HG02943 (cell line): ENCODE results near the gene RAPH1.
"Not testable (repeated sequence)": the region's sequence is repeated elsewhere in the genome, so short reads cannot be mapped to it uniquely, and the experiment has no call there.

Experiments used
- ATAC-seq: cut with Tn5 transposase; IDR thresholded peaks from one replicate; pipeline ENCODE4 v1.9.1; 2021; ENCODE audit warnings: mild to moderate bottlenecking, low read depth, moderate library complexity; ENCODE audit not compliant: unreplicated experiment

RAPH1 gene

DNA sequence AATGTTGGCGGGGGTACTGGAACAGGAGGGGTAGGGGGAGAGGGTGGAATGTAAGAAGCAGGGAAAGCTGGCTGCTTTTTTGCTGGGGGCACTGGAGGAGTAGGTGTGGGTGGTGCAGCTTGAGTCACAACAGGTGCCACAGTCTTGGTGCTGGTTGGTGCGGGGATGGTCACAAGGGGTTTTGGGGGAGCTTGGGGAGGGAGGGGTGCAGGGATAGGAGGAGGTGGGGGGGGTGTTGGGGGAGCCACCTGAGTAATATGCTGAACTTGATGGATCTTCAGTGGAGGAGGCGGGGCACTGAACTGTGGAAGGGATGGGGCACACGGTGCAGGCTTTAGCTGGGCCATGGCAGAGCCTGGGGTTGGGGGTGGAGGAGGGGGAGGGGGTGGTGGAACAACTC, 94.4 kb downstream of the RAPH1 start:
- ATAC-seq = no peak

GRCh38 chr2:203438528-203438927, 96.6 kb downstream of the RAPH1 start:
- ATAC-seq = no peak

DNA sequence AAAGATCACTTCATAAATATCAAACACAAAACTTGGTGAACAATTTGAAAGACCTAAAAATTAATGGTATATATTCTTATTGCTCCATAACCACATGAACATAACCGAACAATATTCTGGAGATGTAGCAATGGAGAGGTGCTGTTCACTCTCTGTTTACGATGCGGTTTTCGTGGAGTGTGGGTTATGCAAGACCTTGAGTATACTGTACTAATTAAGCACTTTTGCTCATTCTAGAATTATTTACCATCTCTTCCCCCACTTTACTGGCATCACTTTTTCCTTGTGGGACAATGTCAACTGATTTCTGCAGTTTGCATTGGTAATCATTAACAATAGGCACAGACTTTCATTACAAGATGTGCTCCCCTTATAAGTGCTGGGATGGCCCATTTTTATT, 97.6 kb downstream of the RAPH1 start:
- ATAC-seq = no peak

DNA sequence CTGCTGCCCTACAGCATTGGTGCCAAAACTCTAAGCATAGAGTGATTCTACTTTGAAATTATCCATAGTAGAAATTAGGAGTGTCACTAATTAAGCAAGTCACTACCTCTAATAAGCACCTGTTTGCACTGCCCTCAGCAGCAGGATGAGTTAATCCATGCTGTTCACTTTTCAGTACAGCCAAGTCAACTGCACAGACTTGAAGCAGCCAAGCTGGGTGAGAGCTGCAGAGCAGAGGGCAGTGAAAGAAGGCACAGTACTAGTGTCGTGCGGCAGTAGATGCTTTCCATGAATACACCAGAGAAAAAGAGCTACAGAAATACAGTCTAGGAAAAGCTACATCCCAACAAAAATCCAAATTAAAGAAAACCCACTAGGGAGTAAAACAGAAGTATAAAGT, 98.6 kb downstream of the RAPH1 start:
- ATAC-seq = no peak

- ATAC-seq = no peak
Measured at GRCh38 chr2:203432811-203433210, 102.3 kb downstream of the RAPH1 start.

DNA sequence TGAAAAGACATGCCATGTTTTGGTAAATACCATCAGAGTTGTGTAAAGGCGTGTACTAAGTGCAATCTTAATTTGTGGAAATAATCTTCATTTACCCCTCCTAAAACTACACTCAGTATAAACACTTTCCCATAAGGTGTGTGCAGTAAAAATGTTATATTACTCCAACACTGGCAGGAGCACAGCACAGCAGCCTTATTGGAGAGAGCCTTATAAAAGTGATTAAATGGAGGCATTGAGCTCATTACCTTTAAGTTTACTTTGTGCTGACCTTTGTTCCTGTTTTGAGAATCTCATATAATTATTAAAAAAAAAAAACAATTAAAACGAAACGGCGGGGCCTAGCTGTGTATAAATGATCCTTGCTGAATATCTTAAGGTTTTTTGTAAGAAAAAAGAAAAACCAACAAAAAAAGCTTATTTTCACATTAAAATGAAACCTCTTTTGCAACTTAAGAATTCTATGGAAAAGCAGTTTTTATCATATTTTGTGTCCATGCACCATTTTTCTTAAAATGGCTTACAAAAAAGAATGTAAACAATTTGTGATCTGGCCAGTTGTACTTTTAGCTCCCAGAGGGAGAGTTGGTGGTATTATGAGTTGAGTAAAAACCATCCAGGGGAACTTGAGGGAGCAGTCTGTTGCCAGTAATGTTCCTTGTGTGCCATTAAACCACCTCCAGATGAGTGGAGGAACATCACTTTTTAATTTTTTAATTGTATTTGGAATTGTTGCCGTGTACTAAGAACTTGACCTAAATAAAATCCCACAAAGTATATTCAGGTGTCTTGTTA, 103.5 kb downstream of the RAPH1 start:
- ATAC-seq = no peak

GRCh38 chr2:203429643-203430042, 105.5 kb downstream of the RAPH1 start:
- not testable (repeated sequence) for ATAC-seq

DNA sequence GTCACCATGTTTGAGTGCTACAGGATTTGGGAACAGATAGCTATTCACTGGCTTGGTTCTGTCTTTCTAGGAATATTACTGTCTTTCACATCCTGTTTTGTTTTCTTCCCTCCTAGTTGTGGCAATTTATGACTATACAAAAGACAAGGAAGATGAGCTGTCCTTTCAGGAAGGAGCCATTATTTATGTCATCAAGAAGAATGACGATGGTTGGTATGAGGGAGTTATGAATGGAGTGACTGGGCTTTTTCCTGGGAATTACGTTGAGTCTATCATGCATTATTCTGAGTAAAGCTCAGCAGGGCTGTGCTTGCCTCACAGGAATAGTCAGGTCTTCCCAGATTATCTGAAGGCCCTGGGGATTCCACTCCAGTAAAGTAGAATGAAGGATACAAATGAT, 108.0 kb downstream of the RAPH1 start:
- no peak for ATAC-seq

- no peak for ATAC-seq
Measured at GRCh38 chr2:203418271-203418670, 116.8 kb downstream of the RAPH1 start.

DNA sequence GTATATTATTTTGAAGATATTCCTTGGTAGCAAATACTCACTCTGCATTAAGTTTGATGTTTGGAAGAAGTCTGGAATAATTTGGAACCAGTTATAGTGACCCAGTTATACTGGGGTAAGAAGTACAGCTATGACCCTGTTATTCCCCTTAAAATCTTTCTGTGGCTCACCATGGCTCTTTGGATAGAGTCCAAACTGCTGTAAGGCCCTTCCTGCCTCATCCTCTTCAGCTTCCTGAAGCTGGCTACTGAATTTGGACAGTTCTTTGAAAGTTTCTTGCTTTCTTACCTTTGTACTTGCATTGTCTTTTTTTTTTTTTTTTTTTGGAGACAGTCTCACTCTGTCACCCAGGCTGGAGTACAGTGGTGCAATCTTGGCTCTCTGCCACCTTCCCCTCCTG, 121.3 kb downstream of the RAPH1 start:
- no peak for ATAC-seq

GRCh38 chr2:203412546-203413331, 122.4 kb downstream of the RAPH1 start:
- no peak for ATAC-seq

DNA sequence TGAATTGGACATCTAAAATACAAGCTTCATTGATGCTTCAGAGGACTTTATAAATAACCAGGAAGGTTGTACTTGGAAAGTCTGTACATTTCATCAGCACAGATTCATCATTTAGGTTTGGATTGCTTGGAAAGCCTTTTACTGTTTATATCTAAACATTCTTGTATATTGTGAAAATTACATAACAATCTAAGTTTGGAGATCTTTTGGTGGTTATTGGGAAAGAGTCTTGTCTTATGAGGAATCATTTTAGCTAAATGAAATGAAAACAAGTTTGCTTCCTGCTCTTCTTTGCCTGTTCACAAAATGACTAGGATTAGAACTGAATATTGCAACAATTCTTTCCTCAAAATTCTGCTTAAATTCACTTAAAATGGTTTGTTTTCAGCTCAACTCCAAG, 127.6 kb downstream of the RAPH1 start:
- no peak for ATAC-seq

DNA sequence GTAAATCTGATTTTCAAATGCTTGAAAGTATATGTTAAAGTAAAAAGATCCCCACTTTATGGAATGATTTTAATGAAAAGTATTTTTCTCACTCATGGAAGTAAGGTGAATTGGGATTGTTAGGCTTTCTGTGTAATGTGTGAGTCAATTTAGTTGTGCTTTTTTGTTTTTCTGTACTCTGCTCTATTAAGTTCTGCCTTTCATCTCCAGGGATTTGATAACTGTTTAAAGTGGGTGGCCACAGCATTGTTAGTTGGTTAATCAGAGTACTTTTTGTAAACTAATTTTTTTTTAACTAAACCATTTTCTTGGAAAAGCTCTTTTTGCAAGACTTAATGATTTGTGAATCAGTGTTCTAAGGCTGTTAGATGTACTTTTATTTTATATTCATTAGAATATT, 130.1 kb downstream of the RAPH1 start:
- ATAC-seq = no peak

DNA sequence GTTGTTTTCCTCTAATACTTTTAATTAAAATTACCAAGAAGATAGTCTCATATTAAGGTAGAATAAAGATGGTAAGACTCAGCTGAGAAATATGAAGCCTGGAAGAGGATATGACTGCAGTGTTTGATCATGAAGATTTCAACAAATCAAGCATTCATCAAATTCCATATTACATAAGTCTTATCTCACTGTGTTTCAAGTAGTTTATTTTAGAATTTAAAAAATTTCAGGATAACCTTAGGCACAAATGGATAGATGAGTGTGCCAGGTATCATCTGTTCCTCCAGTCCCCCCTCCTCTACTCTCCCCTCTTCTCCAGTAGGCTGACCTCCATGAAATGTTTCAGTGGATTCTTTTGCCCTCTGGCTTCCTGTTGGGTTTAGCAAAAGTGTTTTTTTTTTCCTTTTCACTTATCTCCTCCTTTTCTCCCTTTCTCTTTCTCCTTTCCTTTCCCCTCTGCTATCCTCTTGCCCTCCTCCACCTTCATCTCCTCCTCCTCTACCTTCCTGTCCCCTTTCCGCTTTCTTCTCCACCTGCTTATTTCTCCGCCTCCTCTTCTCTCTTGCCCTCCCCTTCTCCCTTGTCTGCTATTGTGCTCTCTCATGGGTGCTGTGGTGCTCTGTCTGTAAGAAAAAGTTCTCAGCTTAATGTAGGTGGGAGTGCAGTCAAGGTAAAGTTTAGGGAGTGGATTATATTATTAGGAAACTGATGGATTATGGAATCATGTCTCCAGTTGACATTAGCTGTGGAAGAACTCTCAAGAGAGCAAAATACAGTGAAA, 134.1 kb downstream of the RAPH1 start:
- no peak for ATAC-seq

- ATAC-seq = no peak
Measured at GRCh38 chr2:203399031-203399430, 136.1 kb downstream of the RAPH1 start.

DNA sequence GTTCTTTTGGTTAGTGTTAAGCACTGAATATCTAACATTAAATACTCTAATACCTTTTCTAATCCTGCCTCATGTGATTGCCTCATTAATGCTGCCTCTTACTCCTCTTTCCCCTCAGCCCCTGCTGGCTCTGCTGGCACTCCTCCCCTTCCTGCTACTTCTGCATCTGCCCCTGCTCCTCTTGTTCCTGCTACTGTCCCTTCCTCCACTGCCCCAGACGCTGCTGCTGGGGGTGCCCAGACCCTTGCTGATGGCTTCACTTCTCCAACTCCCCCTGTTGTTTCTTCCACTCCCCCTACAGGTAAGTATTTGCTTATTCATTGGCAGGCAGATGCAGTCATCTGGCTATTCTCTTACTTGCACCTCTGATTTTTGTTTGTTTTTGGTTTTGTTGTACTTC, 138.4 kb downstream of the RAPH1 start:
- ATAC-seq = no peak

DNA sequence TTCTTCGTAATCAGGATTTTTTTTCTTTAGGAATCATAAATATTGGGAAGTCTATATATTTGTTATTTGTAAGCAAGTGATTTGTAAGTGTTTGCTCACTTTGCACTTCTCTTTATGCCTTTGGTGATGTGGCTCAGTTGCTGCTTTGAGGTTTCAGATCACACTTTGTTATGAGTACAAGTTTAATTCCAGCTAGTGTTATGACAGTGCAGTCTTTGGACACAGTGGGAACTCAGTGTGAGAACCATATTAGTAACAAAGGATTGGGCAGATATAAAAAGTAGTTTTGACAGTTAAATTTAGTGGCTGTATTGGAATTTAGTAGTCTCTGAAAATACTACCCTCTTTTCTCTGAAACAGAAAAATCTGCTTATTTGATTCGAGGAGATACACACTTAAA, 139.2 kb downstream of the RAPH1 start:
- ATAC-seq = no peak

DNA sequence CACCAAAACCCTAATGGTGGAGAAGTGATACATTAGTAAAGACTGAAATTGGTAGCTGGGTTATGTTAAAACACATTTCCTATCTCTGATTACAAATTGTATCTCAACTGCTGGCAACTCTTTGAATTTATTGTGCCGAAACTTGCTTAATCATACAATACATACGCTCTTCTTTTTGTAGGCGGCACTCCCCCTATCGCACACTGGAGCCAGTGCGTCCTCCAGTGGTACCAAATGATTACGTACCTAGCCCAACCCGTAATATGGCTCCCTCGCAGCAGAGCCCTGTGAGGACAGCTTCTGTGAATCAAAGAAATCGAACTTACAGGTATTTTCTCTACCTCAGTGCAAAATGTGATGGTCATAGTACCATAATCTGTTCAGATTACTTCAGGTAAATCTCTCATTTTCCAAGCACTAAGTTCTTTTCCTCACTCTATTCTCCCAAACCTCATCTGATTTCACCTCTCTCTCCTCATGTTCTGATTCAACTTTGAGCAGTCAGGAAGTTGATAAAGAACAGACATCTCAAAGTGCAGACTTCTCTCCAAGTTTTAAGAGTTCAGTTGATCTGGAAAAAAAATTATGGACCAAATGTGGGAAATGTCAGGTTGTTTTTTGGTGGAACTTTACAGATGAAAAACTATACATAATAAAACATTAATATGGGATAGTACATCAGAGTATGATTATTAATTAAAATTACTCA, 140.4 kb downstream of the RAPH1 start:
- ATAC-seq = no peak

- ATAC-seq = not testable (repeated sequence)
Measured at GRCh38 chr2:203388153-203388552, 146.9 kb downstream of the RAPH1 start.

GRCh38 chr2:203383038-203383437, 152.1 kb downstream of the RAPH1 start:
- no peak for ATAC-seq

DNA sequence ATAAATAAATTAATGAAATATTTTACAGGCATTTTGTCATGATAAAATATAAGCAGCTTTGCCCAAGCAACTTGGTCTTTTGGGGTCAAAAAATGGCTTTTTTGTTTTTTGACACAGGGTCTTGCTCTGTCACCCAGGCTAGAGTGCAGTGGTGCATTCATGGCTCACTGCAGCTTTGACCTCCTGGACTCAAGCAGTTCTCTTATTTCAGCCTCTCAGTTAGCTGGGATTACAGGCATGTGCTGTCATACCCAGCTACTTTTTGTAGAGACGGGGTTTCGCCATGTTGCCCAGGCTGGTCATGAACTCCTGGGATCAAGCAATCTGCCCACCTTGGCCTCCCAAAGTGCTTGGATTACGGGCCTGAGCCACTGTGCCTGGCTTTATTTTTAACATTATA, 155.9 kb downstream of the RAPH1 start:
- no peak for ATAC-seq
